Muscle of leg (tissue), 11 donors: Measurements from ENCODE around the gene SOST. TPM values are rescaled to one million over a fixed set of nuclear protein-coding genes. Genes with fewer than 3 reads are reported as not detected.

Experiments used
- DNase-seq: peaks from one replicate; pipeline ENCODE4 v3.0.0; 2013
- H3K27ac ChIP-seq: one replicate; pipeline ENCODE4 v1.5.1; 2013; ENCODE audit warnings: mild to moderate bottlenecking, low read length, control low read depth
- H3K27me3 ChIP-seq: one replicate; pipeline ENCODE4 v1.6.1; 2013; ENCODE audit warnings: low read length; ENCODE audit not compliant: control insufficient read depth, insufficient read depth
- H3K36me3 ChIP-seq: one replicate; pipeline ENCODE4 v1.6.1; 2013; ENCODE audit warnings: low read length; ENCODE audit not compliant: control insufficient read depth, insufficient read depth
- H3K4me1 ChIP-seq: one replicate; pipeline ENCODE4 v1.6.1; 2013; ENCODE audit warnings: low read length; ENCODE audit not compliant: control insufficient read depth, insufficient read depth
- H3K4me3 ChIP-seq: one replicate; pipeline ENCODE4 v1.5.1; 2013; ENCODE audit warnings: low read length, control low read depth
- H3K9me3 ChIP-seq: replicated peaks from 2 replicates; pipeline ENCODE4 v1.6.1; 2013; ENCODE audit warnings: low read depth, low read length; ENCODE audit not compliant: control insufficient read depth
- WGBS: methylation state at CpG from one replicate; pipeline ENCODE4 v1.1.5; 2013; ENCODE audit warnings: missing lambda C conversion rate; ENCODE audit not compliant: insufficient coverage; 5-methylcytosine and 5-hydroxymethylcytosine counted together
- polyA plus RNA-seq, 8 donors: library from polyadenylated mRNA; unstranded; fragments of 120-200 nt; gene quantifications; one replicate each; pipeline versions ENCODE4 v1.2.1 to v1.2.3, GENCODE V29; 2013; ENCODE audit warnings: inconsistent platforms in 1 of 8, low replicate concordance in 1 of 8; ENCODE audit not compliant: insufficient read length in 8 of 8, insufficient read depth in 1 of 8
- total RNA-seq: library from RNA; stranded (reverse); fragments of 120-200 nt; gene quantifications from one replicate; pipeline ENCODE4 v1.2.4, GENCODE V29; 2013

The SOST gene
- total and polyA plus RNA-seq, 9 donors: 0.97 TPM; not detected in 8

DNA sequence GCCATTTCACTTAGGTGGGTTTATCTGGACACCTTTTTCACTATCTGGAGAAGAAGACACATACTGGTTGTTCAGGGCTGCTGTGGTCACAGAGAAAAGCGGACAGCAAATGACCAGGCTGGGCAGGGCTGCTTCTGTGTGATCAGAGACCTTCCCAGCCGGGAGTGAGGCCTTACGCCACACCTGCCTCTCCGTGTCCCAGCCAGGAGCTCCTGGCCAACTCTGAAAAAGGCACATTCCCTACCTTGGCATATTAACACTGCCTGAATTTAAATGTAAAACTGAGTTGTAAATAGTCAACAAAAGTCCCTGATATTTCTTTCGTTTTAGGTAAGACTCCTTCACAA lies 9.1 kb upstream of the SOST start:
- Histone ChIP-seq H3K27ac (no peak overlapping the region), H3K4me1 (peaks cover 7% of the 10 kb centered on the region), H3K36me3 (peaks cover 50% of the 10 kb centered on the region), H3K27me3 (no peaks in the 10 kb centered on the region), H3K9me3 (no peaks in the 10 kb centered on the region), H3K4me3 (no peak overlapping the region)
- WGBS: 86% methylated on average over 2 of the region's 5 CpGs
- DNase-seq: no peak

DNA sequence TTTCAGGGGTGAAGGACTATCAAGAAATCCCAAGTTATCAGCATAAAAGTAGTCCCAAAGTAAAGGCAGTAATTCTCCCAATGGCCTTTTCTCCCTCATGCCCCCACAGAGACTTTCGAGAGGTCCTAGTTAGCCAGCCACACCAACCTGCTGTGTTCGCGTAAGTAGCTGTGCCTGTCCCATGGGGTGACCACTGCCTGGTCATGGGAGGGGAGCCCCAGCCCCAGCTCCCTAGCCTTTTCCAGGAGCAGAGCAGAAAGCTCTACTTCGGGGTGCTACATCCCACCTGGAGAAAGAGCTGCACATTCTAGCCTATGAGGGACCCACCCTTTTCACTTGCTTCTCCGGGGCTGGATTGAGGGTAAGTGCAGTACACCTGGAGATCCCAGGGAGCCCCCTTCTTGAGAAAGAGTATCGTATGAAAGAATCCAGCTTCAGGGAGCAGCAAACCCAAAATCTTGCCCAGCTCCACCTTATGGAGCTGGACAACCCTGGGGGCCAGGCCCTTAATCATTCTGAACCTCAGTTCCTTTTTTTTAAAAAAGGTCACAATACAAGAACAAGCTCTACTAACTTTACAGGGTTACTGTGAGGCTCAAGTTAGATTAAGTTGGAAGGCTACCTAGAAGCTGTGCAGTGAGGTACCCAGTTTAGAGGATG lies 8.6 kb upstream of the SOST start:
- H3K4me1 ChIP-seq: peaks cover 3% of the 10 kb centered on the region
- no peak overlapping the region for H3K27ac ChIP-seq
- WGBS: 85% methylated on average over 5 of the region's 6 CpGs
- H3K9me3 ChIP-seq: no peaks in the 10 kb centered on the region
- no peak for DNase-seq
- H3K4me3 ChIP-seq: no peak overlapping the region
- H3K27me3 ChIP-seq: no peaks in the 10 kb centered on the region
- H3K36me3 ChIP-seq: peaks cover 45% of the 10 kb centered on the region

DNA sequence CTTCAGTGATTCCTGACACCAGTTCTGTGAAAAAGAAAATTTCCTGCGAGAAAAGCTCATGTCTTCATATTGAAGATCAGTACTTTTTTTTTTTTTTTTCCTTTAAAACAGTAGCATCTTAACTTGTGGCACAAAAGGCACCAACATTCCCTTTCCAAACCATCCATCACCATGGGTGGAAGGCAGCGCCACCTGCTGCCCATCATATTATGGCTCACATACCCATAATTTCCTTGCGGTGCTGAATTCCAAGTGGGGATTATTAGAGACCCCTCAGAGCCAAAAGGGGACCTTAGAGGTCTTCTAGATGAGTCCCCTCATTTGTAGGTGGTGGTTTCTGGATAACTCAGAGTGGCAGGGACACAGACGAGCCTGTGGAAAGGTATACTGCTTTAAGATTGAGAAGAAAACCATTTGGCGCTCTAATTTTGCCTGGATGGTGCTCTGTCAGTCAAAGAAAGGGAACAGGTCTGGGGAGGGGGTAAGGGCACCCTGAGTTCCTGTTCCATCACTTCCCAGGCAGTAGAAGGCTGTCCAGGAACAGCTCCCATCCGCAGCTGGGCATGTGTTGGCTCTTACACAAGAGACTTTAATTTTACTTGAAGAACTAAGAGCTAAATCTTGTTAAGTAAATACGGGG lies 7.9 kb upstream of the SOST start:
- H3K4me1 ChIP-seq: no peaks in the 10 kb centered on the region
- H3K27ac ChIP-seq: no peak overlapping the region
- H3K36me3 ChIP-seq: peaks cover 38% of the 10 kb centered on the region
- H3K27me3 ChIP-seq: no peaks in the 10 kb centered on the region
- H3K9me3 ChIP-seq: no peaks in the 10 kb centered on the region
- WGBS: 29% methylated on average over 4 of the region's 7 CpGs
- DNase-seq: peak; percentile 47
- H3K4me3 ChIP-seq: no peak overlapping the region

DNA sequence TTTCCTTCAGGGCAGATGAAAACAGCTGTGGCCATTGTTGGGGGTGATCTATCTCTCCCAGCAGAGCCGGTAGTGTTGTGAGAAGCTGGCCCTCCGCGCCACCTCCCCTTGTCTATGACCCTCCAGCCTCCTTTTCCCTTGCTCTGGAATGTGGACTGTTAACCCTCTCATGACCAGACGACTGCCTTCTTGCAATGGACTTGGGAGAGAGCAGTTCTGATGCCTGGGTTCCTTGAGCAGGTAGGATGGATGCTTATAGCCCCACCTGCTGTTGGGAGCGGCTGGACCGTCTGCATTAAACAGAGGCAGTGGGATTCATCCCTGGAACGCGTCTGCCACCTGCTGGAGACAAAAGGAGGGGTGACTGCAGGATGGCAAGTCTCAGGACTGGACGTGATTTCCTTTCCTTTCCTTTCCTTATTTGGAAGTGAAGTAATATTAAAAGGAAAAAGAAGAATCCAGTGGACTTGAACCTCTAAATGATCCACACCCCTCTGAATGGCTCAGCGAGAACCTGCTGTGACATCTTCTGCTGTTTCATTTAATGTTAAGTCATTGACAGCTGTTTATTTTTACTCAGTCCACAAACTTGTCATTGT lies 1.8 kb upstream of the SOST start:
- Histone ChIP-seq H3K9me3 (no peaks in the 10 kb centered on the region), H3K4me3 (no peak overlapping the region), H3K36me3 (no peaks in the 10 kb centered on the region), H3K27me3 (peaks cover 45% of the 10 kb centered on the region), H3K27ac (no peak overlapping the region), H3K4me1 (peaks cover 5% of the 10 kb centered on the region)
- DNase-seq: peak; percentile 93
- 0% methylated on average over 2 of the region's 10 CpGs for WGBS

DNA sequence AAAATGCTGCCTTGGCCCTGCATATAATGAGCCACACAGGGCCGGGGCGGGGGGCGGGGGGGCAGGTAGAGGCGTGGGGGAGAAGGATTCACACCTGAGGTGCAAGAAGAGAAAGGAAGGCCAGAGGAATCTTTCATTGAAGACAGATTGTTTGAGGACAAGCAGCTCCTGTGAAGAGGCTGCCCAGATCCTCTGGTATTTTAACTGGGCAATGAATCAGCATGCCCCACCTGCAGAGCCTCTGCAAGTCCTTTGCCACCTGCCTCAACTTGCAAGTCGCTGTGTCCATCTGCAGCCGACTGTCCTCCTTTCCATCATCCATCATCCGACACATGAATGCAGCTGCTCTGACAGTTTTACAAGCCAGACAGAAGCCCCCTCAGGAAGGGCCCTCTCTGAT lies 1.2 kb upstream of the SOST start:
- Histone ChIP-seq H3K4me3 (no peak overlapping the region), H3K27me3 (peaks cover 50% of the 10 kb centered on the region)
- WGBS: 12% methylated on average over 4 of the region's 7 CpGs

DNA sequence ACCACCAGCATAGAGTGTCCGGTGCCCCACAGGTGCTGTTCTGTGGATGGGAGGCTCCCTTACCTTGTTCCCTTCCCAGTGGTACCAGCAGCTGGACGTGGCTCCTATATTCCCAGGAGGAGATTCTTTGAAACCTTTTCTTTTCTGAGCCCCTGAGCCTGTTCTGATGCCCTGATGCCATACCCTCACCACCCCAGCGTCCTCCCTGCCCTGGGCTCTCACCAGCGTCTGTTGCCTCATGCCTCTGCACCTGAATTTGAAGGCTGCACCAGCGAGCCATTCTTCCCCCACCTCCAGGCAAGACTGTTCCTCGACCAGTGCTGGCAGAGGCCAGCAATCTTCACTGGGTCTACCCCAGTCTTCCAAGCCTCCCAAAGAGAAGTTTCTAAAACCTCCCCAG lies 505 bp downstream of the SOST start:
- Histone ChIP-seq H3K4me1 (peaks cover 11% of the 10 kb centered on the region), H3K4me3 (no peak overlapping the region), H3K9me3 (no peaks in the 10 kb centered on the region), H3K27me3 (peaks cover 63% of the 10 kb centered on the region), H3K27ac (no peak overlapping the region), H3K36me3 (no peaks in the 10 kb centered on the region)
- WGBS: 84% methylated on average over 4 of the region's 6 CpGs
- DNase-seq: no peak

More for the DNA sequence above, 1.2 kb upstream of the SOST start:
- no peaks in the 10 kb centered on the region for H3K36me3 ChIP-seq
- H3K9me3 ChIP-seq: no peaks in the 10 kb centered on the region
- H3K27ac ChIP-seq: no peak overlapping the region
- no peak for DNase-seq
- H3K4me1 ChIP-seq: peaks cover 8% of the 10 kb centered on the region

DNA sequence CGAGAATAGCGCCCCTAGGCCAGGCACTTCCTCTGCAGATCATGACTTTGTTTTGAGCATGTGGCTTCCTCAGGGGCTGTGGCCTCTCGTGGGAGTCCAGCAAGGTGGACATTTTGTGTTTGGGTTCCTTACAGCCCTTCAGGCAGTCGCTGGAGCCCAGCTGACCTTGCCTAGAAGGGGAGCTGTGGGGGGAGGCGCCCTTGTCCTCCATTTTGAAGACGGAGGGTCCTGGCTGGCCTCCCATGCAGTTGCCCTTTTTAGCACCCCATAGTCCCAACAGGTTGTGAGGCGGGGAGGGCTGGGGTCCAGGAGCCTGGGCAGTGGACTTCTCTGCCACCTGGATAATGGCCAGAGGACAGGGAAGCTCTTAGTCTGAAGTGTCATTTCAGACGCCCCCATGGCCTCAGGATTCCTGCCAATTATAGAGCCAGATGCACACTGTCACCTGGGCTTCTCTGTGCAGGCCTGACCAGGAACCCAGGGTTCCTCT lies 1.4 kb downstream of the SOST start:
- Histone ChIP-seq H3K27me3 (peaks cover 68% of the 10 kb centered on the region), H3K27ac (no peak overlapping the region), H3K4me3 (no peak overlapping the region), H3K4me1 (peaks cover 11% of the 10 kb centered on the region), H3K9me3 (no peaks in the 10 kb centered on the region), H3K36me3 (no peaks in the 10 kb centered on the region)
- DNase-seq: no peak
- WGBS: 57% methylated on average over 3 of the region's 8 CpGs

DNA sequence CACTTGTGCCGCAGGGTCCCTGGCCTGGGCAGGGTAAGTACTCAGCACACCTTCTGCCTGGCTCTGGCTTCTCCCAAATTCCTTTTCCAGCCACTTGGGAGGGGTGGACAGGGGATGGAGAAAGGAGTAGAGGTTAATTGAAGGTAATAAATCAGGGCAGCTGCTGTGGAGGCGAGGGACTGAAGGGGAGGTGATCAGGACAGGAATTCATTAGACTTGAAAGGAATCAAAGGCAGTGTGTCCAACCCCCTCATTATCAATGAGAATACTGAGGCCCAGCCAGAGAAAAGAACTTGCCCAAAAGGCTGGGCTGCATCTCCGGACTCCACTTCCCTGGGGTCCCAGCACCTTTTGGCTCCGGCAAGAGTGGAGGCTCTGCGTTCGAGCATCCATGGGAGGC lies 2.4 kb downstream of the SOST start:
- no CpG with 5 or more reads among the region's 6 CpGs for WGBS

DNA sequence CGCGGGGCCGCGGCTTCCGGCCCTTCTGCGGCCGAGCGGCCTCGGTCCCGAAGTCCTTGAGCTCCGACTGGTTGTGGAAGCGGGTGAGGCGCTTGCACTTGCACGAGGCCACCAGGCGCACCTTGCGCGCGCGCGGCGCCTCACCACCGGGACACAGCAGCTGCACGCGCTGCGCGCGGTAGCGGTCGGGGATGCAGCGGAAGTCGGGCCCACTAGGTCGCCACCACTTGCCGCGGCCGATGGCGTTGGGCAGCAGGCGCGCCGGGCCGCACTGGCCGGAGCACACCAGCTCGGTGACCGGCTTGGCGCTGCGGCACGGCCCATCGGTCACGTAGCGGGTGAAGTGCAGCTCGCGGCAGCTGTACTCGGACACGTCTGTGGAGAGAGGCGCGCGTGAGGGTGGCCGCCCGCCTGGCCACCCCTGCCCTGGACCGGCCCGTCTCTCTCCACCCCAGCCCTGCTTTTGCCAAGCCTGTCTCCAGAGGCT lies 3.2 kb downstream of the SOST start:
- WGBS: 3% methylated on average over 60 of the region's 60 CpGs
- no peak overlapping the region for H3K4me3 ChIP-seq
- peak; percentile 45 for DNase-seq

More for the DNA sequence above, 2.4 kb downstream of the SOST start:
- no peak overlapping the region for H3K4me3 ChIP-seq
- H3K27ac ChIP-seq: no peak overlapping the region
- H3K36me3 ChIP-seq: no peaks in the 10 kb centered on the region
- DNase-seq: no peak
- H3K27me3 ChIP-seq: peaks cover 68% of the 10 kb centered on the region
- no peaks in the 10 kb centered on the region for H3K9me3 ChIP-seq
- peaks cover 11% of the 10 kb centered on the region for H3K4me1 ChIP-seq

DNA sequence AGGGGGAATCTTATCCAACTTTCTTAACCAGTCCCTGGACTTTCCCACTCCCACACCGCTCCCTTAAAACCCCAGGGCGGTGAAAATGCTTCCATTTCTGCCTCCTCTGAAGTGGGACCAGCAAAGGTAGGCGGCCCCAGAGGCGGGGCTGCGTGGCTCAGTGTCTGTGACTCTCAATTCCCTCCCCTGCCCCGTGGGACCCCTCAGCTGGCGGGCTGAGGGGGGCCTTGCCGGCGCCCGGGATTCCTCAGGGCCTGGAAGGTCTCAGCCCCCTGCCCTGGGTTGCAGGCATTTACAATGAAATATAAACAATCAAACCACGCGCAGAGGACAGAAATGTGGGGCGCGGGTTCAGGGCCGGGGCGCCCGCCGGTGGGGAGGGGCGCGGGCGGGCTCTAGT lies 3.6 kb downstream of the SOST start:
- H3K9me3 ChIP-seq: no peaks in the 10 kb centered on the region
- no peak for DNase-seq

More for the DNA sequence above, 3.2 kb downstream of the SOST start:
- Histone ChIP-seq H3K27ac (no peak overlapping the region), H3K36me3 (no peaks in the 10 kb centered on the region), H3K9me3 (no peaks in the 10 kb centered on the region), H3K27me3 (peaks cover 73% of the 10 kb centered on the region), H3K4me1 (peaks cover 11% of the 10 kb centered on the region)

More for the DNA sequence above, 3.6 kb downstream of the SOST start:
- Histone ChIP-seq H3K4me1 (peaks cover 11% of the 10 kb centered on the region), H3K36me3 (no peaks in the 10 kb centered on the region), H3K27me3 (peaks cover 75% of the 10 kb centered on the region), H3K27ac (no peak overlapping the region), H3K4me3 (no peak overlapping the region)
- 14% methylated on average over 16 of the region's 21 CpGs for WGBS
